DND-41 (cell line): ENCODE data around the gene SLC39A8.

Source experiments
- CTCF ChIP-seq: IDR thresholded peaks from 2 replicates; pipeline ENCODE4 v1.5.1; 2012; ENCODE audit warnings: borderline replicate concordance, low read length, moderate library complexity, mild to moderate bottlenecking; ENCODE audit not compliant: poor library complexity, severe bottlenecking; ENCODE audit errors: extremely low read depth
- EZH2 ChIP-seq: IDR thresholded peaks from 3 replicates; pipeline ENCODE4 v1.6.1; 2012; ENCODE audit warnings: borderline replicate concordance, low read depth, mild to moderate bottlenecking, moderate library complexity, low read length, inconsistent platforms; ENCODE audit not compliant: severe bottlenecking

- TF ChIP-seq CTCF = no peak
- TF ChIP-seq EZH2 = no peak
Measured at GRCh38 chr4:102244878-102245535, 100.3 kb downstream of the SLC39A8 start.
